Uterus (tissue), 2 donors: ENCODE data around the gene RGL1.

Experiments
- POLR2A ChIP-seq, 2 donors: fragments of 450-650 bp; IDR thresholded peaks; one replicate each; pipeline ENCODE4 v1.6.1; 2016; ENCODE audit warnings: antibody characterized with exemption in 2 of 2, mild to moderate bottlenecking in 1 of 2, moderate library complexity in 1 of 2
- TF ChIP-seq, protein P1 (sequence below), 4 experiments: fragments of 200-600 bp in 2 of 4; fragments of 450-650 bp in 2 of 4; sonication (generic) in 2 of 4; IDR thresholded peaks; one replicate each; pipeline ENCODE4 v1.5.1; 2016 to 2019; ENCODE audit warnings: antibody characterized with exemption in 4 of 4, mild to moderate bottlenecking in 2 of 4, moderate library complexity in 1 of 4

- TF ChIP-seq, protein P1, sequence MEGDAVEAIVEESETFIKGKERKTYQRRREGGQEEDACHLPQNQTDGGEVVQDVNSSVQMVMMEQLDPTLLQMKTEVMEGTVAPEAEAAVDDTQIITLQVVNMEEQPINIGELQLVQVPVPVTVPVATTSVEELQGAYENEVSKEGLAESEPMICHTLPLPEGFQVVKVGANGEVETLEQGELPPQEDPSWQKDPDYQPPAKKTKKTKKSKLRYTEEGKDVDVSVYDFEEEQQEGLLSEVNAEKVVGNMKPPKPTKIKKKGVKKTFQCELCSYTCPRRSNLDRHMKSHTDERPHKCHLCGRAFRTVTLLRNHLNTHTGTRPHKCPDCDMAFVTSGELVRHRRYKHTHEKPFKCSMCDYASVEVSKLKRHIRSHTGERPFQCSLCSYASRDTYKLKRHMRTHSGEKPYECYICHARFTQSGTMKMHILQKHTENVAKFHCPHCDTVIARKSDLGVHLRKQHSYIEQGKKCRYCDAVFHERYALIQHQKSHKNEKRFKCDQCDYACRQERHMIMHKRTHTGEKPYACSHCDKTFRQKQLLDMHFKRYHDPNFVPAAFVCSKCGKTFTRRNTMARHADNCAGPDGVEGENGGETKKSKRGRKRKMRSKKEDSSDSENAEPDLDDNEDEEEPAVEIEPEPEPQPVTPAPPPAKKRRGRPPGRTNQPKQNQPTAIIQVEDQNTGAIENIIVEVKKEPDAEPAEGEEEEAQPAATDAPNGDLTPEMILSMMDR (IDR thresholded peaks at IDR 0.05), result no peak
- TF ChIP-seq POLR2A (IDR thresholded peaks at IDR 0.05), result no peak
Measured at GRCh38 chr1:183845681-183846080, 40.8 kb downstream of the RGL1 start.
